Fibroblast of peridontal ligament (primary cell): ENCODE data around the gene EEIG2.
"Not testable (repeated sequence)": the region's sequence is repeated elsewhere in the genome, so short reads cannot be mapped to it uniquely, and the experiment has no call there.

Source experiments
- DNase-seq: peaks from one replicate; pipeline ENCODE4 v3.0.0-alpha.2; 2010; ENCODE audit errors: extremely low read depth

EEIG2 gene

GRCh38 chr1:108547493-108547892 is 12.4 kb upstream of the EEIG2 start:
- DNase-seq: not testable (repeated sequence)

- no peak for DNase-seq
Measured at GRCh38 chr1:108551137-108551862, 8.6 kb upstream of the EEIG2 start.

GRCh38 chr1:108553905-108554304 is 6.0 kb upstream of the EEIG2 start:
- DNase-seq: no peak

GRCh38 chr1:108554682-108555427 is 5.0 kb upstream of the EEIG2 start:
- no peak for DNase-seq

- DNase-seq: no peak
Measured at GRCh38 chr1:108556066-108556465, 3.8 kb upstream of the EEIG2 start.

GRCh38 chr1:108556499-108556898 is 3.4 kb upstream of the EEIG2 start:
- DNase-seq: no peak

GRCh38 chr1:108557296-108557695 is 2.6 kb upstream of the EEIG2 start:
- no peak for DNase-seq

- DNase-seq: peak; percentile 43
Measured at GRCh38 chr1:108560189-108560873, 431 bp downstream of the EEIG2 start.

- peak; percentile 40 for DNase-seq
Measured at GRCh38 chr1:108560874-108561459, 1.1 kb downstream of the EEIG2 start.

- DNase-seq: no peak
Measured at GRCh38 chr1:108561689-108562326, 1.9 kb downstream of the EEIG2 start.

GRCh38 chr1:108563808-108564207 is 3.9 kb downstream of the EEIG2 start:
- DNase-seq: no peak

GRCh38 chr1:108565081-108565480 is 5.2 kb downstream of the EEIG2 start:
- DNase-seq: no peak

GRCh38 chr1:108565512-108565911 is 5.6 kb downstream of the EEIG2 start:
- no peak for DNase-seq

GRCh38 chr1:108568589-108568988 is 8.7 kb downstream of the EEIG2 start:
- no peak for DNase-seq

- DNase-seq: no peak
Measured at GRCh38 chr1:108569097-108569728, 9.3 kb downstream of the EEIG2 start.

GRCh38 chr1:108570128-108570527 is 10.2 kb downstream of the EEIG2 start:
- peak; percentile 18 for DNase-seq

GRCh38 chr1:108570998-108571401 is 11.1 kb downstream of the EEIG2 start:
- no peak for DNase-seq

GRCh38 chr1:108572182-108572581 is 12.3 kb downstream of the EEIG2 start:
- no peak for DNase-seq

GRCh38 chr1:108573183-108573582 is 13.3 kb downstream of the EEIG2 start:
- no peak for DNase-seq

- DNase-seq: no peak
Measured at GRCh38 chr1:108574008-108574407, 14.1 kb downstream of the EEIG2 start.

- peak; percentile 59 for DNase-seq
Measured at GRCh38 chr1:108575375-108575774, 15.5 kb downstream of the EEIG2 start.
